HG03175 (cell line): ENCODE data around the gene INPP5F.
"Not testable (repeated sequence)": the region's sequence is repeated elsewhere in the genome, so short reads cannot be mapped to it uniquely, and the experiment has no call there.

ENCODE experiments used
- ATAC-seq: cut with Tn5 transposase; IDR thresholded peaks from one replicate; pipeline ENCODE4 v1.9.1; 2021; ENCODE audit warnings: mild to moderate bottlenecking, moderate library complexity; ENCODE audit not compliant: unreplicated experiment

The INPP5F gene

DNA sequence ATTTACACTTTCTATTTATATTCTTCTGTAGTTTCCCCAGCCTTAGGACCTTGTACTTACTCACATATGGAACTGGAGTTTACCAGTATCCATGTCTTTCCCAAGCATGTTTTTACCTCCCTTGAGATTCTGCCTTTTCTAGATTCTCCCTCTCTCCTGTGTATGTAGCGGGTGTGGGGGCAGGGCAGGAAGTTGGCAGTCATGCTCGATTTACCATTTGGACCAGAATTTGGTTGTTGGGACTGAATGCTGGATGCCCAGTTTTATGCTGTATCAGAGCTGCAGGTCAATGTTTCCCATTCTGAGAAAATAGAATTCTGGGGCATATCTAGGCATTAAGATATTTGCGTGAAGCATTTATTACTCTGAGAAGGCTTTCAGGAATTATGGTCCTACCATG lies 14.2 kb downstream of the INPP5F start:
- no peak for ATAC-seq

DNA sequence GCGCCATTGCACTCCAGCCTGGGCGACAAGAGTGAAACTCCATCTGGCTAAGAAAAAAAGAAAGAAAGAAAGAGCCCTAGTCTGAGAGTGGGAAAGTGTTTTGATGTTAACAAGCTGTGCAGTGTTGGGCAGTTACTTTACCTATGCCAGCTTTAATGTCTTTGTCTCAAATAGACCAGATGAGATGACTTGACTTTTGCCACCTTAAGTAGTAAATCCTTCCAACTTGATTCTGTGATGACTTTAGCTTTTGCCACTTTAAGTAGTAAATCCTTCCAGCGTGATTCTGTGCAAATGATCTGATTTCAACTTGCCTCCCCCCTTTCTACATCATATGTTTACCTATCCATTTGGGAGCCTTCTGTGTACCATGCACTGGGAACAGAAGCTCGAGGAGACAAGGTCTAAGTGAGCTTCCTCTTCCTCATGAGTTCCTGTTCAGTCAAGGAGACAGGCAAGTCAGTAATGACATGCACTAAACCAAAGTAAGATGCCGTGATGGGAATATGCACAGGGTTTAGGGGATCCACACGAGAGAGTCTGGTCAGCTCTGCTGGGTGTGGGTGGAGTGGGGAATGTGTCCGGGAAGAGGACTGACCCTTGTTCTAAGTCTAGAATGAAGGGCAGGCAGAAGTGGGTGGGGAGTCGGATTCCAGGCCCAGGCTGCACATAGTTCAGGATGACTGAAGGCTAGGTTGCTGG lies 17.2 kb downstream of the INPP5F start:
- no peak for ATAC-seq

DNA sequence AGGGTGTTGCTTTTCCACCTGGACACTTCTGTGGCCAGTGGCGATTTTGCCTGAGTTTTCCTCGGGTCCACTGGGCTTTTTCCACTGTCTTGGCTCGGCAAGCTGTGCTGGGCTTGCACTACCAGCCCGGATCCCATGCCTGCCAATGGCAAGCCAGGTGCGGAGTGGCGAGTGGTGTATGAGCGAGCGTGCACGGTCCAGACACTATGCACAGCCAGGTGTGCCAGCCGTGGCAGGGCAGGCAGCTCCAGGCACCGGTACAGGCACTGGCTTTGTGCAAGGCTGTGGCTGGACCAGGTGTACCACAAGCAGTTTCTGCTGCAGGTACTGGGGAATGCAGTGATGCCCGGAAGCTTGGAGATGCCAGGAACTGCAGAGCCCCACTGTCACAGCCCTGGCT lies 22.1 kb downstream of the INPP5F start:
- no peak for ATAC-seq

DNA sequence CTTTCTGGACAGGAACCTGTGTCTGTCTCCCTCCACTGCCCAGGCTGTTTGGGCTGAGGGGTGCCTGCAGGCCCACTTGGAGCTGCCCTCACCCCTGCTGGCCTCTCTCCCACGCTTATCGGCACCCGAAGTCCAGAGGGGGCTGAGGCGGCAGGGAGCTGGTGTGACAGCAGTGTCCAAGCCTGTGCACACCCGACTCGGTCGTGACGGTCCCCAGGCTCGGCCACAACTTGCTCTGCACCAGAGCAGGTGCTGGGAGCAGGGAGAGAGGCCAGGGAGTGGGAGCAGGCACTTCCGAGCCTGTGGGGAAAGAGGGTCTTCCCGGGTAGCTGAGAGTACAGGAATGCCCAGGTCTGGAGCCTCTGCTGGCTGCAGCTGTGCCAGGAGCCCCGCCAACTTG lies 23.0 kb downstream of the INPP5F start:
- ATAC-seq, result no peak

DNA sequence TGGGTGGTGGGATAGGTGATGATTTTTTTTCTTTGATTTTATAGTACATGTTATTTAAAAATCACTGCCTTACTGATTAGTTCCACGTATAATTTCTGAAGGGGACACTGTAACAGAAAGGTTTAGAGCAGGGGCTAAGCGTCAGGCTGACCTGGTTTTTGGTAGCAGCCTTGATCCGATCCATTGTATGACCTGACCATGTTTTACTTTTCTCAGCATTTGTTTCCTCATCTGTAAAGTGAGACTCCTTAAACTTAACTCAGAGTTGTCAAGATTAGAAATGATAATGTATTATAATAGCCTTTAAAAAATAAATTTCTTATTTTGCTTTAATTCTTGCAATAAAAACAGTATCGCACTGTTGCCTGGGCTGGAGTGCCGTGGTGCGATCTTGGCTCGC lies 23.6 kb downstream of the INPP5F start:
- ATAC-seq, result no peak

DNA sequence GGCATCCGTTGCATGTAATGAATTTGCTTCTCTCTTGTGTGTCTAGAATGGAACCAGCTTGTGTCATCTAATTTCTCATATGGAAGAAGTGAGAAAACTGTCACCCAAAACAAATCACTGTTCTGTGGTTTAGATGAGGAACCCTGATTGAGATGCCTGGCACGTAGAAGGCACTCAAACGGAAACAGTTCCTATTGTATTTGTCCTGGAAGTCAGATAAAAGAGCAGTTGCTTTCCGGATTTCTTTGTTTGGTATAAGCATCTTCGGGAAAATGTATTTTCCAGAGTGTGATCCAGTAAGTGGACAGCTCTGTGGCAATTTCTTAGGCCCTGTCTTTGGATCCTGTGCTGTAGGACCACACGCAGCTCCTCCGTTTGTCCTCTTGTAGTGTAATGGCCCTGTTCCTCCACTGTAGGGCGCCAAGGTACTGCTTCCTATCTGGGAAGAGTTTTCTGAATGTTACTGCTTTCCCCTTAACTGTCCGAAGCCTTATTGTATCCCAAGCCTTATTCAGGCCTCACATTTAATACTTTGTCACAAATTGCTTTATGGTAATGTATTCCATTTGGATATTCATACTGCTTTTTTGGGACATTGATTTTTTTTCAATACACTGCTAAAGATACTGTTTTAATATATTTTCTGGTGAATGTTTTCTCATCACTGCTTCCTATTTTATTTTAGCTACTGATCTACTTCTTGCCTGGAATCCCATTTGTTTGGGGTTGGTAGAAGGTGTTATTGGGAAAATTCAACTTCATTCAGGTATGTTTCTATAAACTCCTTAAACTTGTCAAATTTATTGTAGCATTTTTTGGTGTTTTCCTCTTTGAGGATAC lies 24.8 kb downstream of the INPP5F start:
- peak; percentile 88 for ATAC-seq

DNA sequence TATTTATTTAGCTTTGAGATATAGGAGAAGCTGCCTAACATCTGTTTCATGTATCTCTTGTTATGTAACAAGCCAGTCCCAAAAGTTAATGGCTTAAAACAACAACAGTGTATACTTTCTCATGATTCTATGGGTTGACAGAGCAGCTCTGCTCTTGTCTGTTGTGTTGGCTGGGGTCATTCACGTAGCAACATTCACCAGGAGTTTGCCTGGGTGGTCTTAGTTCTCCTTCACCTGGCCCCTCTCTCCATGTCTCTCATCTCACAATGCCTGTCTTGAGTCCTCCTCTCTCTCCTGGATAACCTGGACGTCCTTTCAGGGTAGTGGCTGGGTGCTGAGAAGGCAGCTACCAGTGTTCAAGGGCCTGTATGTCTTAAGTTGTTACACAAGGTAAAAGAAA lies 27.5 kb downstream of the INPP5F start:
- ATAC-seq, result no peak

DNA sequence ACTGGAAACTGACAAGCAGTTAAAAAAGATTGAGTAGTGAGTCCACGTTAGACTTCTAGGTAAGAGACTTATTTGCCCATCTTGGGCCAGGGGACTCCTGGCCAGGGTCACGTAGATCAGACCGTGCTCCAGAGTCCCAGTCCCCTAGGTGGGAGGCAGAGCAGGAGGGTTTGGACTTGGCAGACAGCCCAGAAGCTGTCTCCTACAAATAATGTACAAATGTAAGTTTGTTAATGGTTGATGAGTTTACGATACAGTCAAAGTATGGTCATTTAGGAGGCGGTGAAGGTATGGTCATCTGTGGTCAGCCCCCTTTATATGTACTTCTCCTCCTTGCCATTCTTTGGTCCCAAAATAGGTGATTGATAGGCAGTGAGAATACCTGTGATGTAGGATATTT lies 28.2 kb downstream of the INPP5F start:
- ATAC-seq, result no peak

DNA sequence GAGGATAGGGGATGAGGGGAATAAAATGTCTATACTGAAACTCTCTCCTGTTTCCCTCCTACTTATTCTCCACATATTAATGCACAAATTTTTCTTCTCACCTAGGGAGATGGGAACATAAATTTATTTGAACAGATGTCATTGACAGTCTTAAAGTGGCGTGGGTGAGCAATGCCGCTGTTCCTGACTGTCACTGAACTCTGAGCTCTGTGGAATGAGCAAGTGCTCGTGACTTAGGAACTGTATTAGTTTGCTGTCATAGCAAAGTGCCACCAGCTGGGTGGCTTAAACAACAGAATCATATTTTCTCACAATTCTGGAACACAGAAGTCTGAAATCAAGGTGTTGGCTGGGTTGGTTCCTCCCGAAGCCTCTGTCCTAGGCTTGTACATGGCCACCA lies 29.1 kb downstream of the INPP5F start:
- ATAC-seq, result no peak

DNA sequence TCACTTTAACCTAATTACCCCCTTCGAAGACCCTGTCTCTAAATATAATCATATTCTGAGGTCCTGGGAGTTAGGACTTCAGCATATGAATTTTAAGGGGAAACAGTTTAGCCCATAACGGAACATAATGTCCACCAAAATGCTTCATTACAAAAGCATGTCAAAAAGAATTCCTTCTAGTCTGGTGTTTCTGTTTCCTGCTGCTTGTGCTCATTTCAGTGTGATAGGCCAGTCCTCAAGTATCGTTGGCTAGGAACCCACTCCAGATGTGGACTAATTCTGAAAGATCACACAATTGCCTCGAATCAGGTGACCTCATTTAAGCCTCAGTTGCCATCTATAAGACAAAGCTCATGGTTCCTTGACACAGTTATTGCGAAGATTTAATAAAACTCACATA lies 29.6 kb downstream of the INPP5F start:
- no peak for ATAC-seq

DNA sequence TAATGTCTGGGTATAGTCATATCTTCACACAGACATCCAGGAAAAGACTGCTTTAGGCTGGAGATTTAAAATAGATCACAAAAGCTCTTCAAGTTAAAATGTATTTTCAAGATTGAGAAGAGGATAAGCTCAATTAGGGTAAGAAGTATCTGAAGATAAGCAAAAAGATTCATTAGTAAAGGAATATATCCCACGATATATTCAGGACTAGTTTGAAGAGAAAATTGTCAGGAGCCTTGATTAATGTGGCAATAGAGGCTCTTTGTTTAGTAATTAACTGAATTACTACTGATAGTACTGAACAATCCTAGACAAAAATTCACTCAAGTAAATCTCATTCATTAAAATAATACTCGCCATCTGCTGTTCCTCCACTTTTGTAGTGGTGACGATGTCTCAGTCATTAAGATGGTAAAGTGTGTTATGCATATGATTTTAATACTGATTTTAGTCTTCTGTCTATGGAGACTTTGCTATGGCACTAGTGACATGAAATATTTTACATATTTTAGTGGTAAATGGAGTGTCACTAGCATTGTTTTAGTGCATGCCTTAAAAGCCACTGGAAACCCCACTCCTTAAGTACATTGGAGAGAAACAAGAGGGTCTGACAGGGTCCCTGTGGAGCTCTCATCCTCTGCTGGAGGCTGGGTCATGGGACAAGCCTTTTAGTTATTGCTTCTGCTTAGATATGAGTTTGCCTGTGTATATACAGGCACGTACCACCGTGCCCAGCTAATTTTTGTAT lies 32.8 kb downstream of the INPP5F start:
- no peak for ATAC-seq

DNA sequence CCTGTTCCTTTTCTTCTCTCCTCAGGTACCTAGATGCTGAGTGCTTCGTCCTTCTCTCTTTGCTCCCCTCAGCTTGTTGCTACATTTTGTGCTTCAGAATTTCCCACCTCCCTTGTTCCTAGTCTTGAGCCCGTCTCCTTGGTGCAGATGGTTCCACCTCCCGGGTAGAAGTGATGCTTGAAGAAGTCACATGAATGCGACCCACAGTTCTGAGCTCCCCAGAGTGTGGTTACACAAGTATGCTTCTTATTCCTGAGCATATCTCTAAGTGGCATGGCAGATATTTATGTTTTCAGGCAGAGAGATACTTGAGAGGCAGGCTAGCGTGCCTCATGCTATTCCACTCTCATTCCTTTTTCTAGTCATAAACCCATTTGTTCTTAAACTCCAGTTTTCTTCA lies 34.0 kb downstream of the INPP5F start:
- no peak for ATAC-seq

DNA sequence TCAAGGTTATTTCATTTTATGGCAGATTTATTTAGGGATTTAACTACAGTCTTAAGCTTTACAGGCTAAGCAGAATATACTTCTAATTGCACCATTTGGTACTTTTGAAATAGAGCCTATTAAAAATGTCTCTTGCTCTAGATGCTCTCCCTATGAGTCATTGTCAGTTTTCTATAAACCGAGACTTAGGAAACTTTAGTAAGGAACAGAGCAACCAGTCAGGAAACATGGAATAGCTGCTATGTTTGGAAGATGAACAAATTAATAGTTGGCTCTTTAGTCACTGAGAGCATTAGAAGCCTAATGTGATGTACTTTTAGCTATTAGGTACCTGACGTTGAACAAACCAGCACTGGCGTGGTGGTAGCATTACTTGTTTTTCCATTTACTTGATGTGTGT lies 35.3 kb downstream of the INPP5F start:
- ATAC-seq, result no peak

DNA sequence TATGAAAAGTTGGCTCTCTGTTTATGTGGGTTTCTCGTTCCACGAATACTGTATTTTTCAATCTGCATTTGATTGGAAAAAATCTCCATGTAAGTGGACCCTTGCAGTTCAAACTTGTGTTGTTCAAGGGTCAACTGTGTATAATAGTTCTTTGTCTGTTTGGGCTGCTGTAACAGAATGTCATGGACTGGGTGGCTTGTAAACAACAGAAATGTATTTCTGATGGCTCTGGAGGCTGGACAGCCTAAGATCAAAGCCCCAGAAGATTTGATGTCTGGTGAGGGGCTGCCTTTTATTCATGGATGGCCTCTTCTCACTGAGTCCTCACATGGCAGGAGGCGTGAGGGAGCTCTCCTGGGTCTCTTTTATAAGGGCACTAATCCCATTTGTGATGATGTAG lies 36.2 kb downstream of the INPP5F start:
- no peak for ATAC-seq

DNA sequence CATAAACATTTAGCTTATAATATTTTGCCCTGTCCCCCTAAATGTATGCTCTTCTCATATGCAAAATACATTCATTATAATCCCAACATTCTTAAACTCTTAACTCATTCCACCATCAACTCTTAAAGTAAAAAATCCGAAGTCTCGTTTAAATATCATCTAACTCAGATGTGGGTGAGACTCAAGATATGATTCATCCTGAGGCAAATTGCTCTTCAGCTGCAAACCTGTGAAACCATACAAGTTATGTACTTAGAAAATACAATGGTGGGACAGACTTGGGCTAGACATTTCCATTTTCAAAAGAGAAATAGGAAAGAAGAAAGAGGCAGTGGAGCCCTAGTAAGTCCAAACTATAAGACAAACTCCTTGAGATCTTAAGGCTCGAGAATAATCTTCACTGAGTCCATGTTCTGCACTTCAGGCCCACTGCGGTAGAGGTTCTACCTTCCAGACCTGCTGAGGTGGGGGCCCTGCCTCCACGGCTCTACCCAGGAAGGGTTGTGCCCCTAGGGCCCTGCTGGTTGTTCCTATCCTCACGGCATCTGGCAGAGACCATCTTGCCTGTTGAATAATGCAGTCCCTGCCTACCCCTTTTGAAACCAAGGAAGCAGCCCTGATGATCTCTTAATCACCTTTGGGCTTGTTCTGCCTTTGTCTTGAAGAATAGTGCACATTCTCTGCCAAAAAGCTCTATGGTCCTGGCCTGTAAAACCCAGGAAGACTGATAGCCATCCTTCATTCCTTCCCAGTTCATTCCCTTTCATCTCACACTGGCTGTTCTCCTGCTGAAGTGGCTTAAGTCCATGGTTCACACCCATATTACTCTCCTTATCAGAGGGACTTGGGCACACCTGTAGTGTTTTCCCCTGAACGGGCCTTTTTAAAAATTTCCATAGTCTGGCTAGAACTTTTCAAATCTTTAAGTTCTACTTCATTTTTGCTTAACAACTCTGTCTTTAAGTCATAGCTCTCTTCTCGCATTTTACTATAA lies 37.3 kb downstream of the INPP5F start:
- ATAC-seq, result no peak

DNA sequence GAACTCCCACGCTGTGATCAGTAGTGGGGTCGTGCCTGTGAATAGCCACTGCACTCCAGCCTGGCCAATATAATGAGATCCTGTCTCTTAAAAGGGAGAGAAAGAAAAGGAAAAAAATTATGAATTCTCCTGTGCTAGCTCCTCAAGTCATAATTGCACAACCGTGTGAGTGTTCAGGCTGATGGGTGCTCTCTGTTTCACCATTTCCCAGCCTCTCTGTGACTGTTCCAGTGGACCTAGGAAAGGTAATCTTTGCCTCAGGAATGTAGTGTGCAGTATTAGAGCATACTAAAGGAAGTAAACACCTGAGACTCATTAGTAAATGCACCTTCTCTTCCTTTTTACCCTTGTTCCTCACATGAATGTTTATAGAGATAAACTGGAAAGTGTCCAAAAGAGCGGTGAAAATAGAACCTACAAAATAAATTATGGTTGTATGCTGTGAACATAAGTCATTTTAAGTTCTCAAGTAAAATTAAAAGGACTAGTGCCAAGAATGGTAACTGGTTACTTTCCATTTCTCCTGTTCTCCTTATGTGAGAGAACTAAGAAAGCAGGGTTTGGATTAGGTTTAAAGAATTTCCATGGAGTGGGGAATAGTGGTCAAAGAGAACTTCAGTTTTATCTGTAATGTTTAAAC lies 42.7 kb downstream of the INPP5F start:
- no peak for ATAC-seq

DNA sequence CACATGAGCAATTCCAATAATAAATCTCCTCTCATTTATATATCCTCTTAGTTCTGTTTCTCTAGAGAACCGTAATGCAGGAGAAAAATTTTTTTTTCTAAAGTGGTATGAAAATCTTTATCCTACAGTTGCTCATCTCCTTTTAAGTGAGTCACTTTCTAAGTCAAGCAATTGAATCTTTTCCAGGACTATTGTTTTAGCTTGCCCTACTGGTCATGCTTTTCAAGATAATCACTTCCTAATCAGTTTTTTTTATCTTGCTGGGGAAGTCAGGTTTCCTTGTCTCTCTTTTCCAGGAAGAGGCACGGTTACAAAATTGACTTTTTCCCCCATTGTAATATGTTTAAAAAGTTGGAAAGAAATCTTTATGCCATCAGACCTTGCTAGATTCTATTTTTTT lies 44.0 kb downstream of the INPP5F start:
- no peak for ATAC-seq

DNA sequence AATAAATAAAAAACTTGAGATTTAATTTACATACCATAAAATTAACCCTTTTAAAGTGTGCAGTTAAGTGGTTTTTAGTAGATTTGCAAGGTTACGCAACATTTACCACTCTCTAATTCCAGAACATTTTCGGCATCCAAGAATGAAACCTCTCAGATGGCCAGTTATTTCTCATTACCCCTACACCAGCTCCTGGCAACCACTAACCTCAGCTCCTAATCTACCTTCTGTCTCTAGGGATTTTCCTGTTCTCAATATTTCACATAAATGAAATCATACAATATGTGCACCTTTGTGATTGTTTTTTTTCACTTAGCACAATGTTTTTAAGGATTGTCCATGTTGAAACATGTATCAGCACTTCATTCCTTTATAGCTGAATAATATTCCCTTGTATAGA lies 45.1 kb downstream of the INPP5F start:
- ATAC-seq, result no peak

DNA sequence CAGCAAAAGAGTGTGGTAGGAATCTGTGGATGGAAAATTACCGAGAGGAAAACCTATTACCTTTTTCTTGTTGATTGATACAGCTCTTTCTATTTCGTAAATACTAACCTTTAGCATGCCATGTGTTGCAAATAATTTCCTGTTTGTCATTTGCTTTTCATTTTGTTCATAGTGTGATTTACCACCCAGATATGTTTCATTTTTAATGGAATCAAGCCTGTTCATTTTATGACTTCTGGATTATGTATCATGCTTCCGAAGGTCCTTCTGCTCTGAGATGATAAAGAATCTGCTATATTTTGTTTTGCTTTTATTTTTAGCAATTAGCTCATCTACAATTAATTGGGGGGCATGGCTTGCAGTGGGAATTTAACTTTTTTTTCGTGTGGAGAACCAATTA lies 46.5 kb downstream of the INPP5F start:
- no peak for ATAC-seq

DNA sequence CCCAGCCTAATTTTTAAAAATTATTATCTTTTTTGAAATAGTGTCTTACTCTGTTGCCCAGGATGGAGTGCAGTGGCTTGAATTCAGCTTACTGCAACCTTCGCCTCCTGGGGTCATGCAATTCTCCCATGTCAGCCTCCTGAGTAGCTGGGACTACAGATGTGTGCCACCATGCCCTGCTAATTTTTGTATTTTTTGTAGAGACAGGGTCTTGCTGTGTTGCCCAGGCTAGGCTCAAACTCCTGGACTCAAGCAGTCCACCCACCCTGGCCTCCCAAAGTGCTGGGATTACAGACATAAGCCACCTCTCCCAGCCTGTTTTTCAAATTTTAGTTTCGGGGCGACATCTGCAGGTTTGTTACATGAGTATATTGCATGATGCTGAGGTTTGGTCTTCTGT lies 47.2 kb downstream of the INPP5F start:
- ATAC-seq, result not testable (repeated sequence)
